ENCODE data around the gene MAP7.

Gene MAP7

DNA sequence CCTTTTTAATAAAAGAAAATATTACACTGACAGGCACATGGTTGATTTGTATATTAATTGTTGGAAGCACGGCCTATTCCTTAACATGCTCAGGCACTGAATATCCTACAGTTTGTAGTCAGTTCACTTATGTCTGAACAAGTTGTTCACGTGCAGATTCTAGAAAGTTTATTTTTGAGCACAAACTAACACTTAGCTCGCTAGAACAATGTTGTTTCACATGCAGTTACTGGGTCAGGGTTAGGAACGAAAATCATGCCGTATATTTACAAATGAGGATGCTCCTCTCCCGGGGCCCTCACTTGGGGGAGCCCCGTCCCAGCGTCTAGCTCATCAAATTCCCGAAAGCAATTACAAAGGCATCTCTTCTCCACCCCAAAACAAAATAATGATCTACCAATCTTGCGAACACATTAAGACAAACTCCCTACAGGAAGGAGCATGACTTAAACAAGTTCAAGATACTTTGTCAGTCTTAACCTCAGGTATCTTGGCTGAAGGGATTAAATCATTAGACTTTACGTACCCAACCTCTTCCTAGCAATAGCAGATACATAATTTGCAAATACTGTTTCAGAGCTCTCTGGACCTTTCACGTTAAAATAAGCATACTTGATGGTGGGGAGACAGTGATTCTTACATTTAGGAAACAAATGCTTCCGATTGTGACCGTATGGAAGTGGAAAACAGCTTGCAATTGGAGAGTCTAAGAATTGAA, 1.5 kb downstream of the MAP7 start:
- TF ChIP-seq POLR2A (IDR thresholded peaks at IDR 0.05; ENCODE audit: low read depth, low read length) (no peak), SPI1 (IDR thresholded peaks at IDR 0.05; ENCODE audit: low read depth, low read length) (no peak), POU2F2 (IDR thresholded peaks at IDR 0.05; ENCODE audit: low read depth, low read length) (no peak), POLR2AphosphoS5 (IDR thresholded peaks at IDR 0.05; ENCODE audit: low read depth, low read length) (no peak), TAF1 (IDR thresholded peaks at IDR 0.05; ENCODE audit: low read depth, low read length) (no peak), PAX5 (IDR thresholded peaks at IDR 0.05; ENCODE audit: insufficient read depth, low read length, severe bottlenecking) (no peak)
- DNase-seq (ENCODE audit: insufficient read length, low spot score) (no peak), FAIRE-seq (no peak)

DNA sequence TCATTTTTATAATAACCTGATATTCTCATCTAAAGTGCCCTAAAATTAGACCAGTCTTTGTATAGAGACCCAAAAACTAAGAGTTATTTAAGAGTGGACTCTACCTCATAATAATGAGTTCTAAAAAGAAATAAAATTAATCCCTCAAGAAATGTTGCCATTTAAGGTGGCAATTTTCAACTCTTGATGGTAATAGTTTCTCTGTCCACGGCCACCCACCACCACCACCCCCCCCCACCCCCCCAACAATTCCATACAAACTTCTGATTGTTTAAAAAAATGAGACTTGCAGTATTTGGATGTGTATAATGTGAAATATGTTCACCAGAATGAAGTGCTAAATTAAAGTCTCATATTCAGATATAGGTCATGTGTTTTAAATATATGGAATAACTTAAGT, 2.4 kb downstream of the MAP7 start:
- no peak for TF ChIP-seq SPI1 (IDR thresholded peaks at IDR 0.05; ENCODE audit: low read depth, low read length)
- FAIRE-seq: no peak
- no peak for DNase-seq (ENCODE audit: insufficient read length, low spot score)

DNA sequence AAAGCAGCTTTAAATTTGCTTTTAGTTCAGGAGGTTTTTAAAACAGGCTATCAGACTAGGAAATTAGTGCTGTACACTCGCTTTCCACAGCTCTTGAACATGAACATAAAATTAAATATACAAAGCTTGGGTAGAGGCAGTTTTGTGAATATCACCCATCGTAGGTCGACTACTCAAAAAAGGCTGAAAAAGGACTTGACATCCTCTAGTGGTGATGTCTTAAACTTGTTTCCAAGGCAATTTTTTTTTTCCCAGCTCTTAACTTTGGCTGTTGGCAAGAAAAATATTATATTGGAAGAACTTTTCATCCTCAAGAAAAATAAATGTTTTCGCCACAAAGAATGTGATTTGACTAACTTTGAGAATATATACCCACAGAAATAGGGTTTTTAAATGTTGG, 2.9 kb downstream of the MAP7 start:
- DNase-seq (ENCODE audit: insufficient read length, low spot score): no peak
- no peak for FAIRE-seq
- no peak for TF ChIP-seq POLR2A (IDR thresholded peaks at IDR 0.05; ENCODE audit: low read depth, low read length)
- no peak for TF ChIP-seq SPI1 (IDR thresholded peaks at IDR 0.05; ENCODE audit: low read depth, low read length)
- TF ChIP-seq PAX5 (IDR thresholded peaks at IDR 0.05; ENCODE audit: insufficient read depth, low read length, severe bottlenecking): no peak
- TF ChIP-seq POU2F2 (IDR thresholded peaks at IDR 0.05; ENCODE audit: low read depth, low read length): no peak
- no peak for TF ChIP-seq POLR2AphosphoS5 (IDR thresholded peaks at IDR 0.05; ENCODE audit: low read depth, low read length)
- TF ChIP-seq TAF1 (IDR thresholded peaks at IDR 0.05; ENCODE audit: low read depth, low read length): no peak

DNA sequence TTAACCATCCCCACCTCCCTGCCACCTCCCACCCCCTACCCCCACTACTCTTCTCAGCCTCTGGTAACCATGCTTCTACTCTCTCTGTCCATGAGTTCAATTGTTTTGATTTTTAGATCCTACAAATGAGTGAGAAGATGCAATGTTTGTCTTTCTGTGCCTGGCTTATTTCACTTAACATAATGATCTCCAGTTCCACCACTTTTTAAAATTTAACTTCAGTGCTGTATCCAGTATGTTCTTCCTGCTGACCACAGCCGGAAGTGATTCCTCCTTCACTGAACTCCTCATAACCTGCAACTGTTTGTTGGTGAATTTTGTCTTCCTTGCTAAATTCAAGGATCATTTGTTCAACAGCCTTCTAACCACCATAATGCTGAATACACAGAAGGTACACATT, 3.9 kb downstream of the MAP7 start:
- FAIRE-seq: no peak
- no peak for DNase-seq (ENCODE audit: insufficient read length, low spot score)
- TF ChIP-seq TAF1 (IDR thresholded peaks at IDR 0.05; ENCODE audit: low read depth, low read length) (no peak), POLR2A (IDR thresholded peaks at IDR 0.05; ENCODE audit: low read depth, low read length) (no peak), PAX5 (IDR thresholded peaks at IDR 0.05; ENCODE audit: insufficient read depth, low read length, severe bottlenecking) (no peak), POU2F2 (IDR thresholded peaks at IDR 0.05; ENCODE audit: low read depth, low read length) (no peak)

DNA sequence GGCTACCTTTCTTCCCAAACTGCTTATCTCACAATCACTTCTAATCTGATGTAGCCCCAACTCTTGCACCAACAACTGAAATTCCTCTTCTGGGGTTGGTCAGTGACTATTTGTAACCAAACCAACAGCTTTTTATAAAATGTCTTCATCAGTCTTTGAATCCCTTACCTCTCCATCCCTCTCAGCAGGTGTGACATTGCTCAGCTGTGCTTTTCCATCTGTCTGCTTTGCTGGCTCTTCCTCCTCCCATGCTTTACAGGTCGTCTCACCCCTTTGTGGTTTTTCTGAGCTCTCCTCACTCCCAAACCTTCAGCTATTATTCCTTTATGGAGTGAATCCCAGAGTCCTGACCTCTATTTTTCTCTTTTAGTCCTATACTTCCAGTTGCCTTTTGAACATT, 5.9 kb downstream of the MAP7 start:
- FAIRE-seq: no peak
- TF ChIP-seq SPI1 (IDR thresholded peaks at IDR 0.05; ENCODE audit: low read depth, low read length): no peak
- TF ChIP-seq TAF1 (IDR thresholded peaks at IDR 0.05; ENCODE audit: low read depth, low read length): no peak
- TF ChIP-seq PAX5 (IDR thresholded peaks at IDR 0.05; ENCODE audit: insufficient read depth, low read length, severe bottlenecking): no peak
- no peak for TF ChIP-seq POU2F2 (IDR thresholded peaks at IDR 0.05; ENCODE audit: low read depth, low read length)
- no peak for TF ChIP-seq POLR2A (IDR thresholded peaks at IDR 0.05; ENCODE audit: low read depth, low read length)
- no peak for TF ChIP-seq POLR2AphosphoS5 (IDR thresholded peaks at IDR 0.05; ENCODE audit: low read depth, low read length)

DNA sequence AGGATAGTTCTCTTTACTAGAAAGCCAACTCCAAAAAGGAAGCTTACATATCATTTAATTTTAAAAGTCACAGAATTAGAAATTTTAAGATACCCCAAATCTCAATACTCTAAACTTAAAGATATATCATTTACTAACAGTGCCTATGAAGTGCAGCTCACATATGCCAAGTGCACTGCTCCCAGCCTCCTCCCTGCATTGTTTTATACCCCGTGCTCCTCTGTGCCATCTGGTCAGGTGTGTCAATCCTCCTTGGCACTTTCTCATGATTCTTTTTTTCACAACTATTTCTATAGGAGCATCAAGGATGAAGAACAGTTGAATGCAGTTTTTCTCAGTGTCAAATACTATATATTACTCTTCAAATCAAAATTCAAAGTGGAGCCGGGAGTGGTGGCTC, 8.8 kb downstream of the MAP7 start:
- TF ChIP-seq POLR2A (IDR thresholded peaks at IDR 0.05; ENCODE audit: low read depth, low read length): no peak
- no peak for TF ChIP-seq PAX5 (IDR thresholded peaks at IDR 0.05; ENCODE audit: insufficient read depth, low read length, severe bottlenecking)
- no peak for FAIRE-seq
- DNase-seq (ENCODE audit: insufficient read length, low spot score): no peak

More for the DNA sequence above, 5.9 kb downstream of the MAP7 start:
- DNase-seq (ENCODE audit: insufficient read length, low spot score): no peak

DNA sequence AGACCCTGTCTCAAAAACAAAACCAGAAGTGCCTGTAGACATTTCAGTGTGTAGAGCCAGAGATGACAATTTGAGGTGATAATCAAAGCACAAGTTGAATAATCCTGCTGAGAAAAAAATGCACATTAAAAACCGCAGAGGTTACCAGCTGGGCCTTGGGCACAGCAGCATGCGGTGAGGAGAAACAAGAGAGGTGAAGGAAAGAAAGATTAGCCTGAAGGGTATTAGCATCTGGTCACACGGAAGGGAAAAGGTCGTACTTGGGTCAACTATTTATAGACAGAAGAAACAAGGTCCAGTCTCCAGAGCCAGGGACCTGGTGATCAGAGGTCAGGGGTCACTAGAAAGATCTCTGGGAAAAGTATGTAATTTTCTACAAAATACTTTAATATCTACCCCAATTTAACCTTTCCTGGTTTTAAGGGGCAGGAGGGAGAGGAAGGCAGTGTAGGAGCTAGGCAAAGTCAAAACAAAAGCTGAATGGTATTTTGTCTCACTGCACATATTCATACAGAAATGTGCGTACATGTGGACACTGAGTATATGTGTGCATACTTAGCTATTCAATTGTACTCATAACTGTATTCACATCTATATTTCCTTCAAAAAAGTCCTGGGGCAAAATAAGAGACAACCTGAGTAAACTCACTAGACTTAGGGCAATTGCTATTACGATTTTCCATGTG, 10.1 kb downstream of the MAP7 start:
- DNase-seq (ENCODE audit: insufficient read length, low spot score) (no peak), FAIRE-seq (no peak)
- TF ChIP-seq SPI1 (IDR thresholded peaks at IDR 0.05; ENCODE audit: low read depth, low read length) (no peak), POLR2AphosphoS5 (IDR thresholded peaks at IDR 0.05; ENCODE audit: low read depth, low read length) (no peak), PAX5 (IDR thresholded peaks at IDR 0.05; ENCODE audit: insufficient read depth, low read length, severe bottlenecking) (no peak), POU2F2 (IDR thresholded peaks at IDR 0.05; ENCODE audit: low read depth, low read length) (no peak), POLR2A (IDR thresholded peaks at IDR 0.05; ENCODE audit: low read depth, low read length) (no peak), TAF1 (IDR thresholded peaks at IDR 0.05; ENCODE audit: low read depth, low read length) (no peak)

DNA sequence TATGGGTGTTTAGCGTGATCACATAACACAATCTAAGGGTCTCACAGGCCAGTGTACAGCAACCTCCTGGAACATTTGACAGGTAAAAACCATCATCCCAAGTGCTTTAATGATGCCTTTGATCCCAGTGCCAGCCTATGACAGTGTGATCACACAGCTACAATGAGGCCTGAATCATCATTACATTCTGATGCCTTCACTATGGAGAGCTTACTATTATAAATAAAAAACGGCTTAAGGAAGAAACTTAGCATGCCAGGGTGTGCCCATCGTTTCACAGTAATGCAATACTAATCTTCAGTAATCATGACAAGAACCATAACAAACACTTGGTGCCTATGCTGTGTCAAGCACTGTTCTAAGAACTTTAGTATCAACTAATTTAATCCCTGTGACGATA, 11.4 kb downstream of the MAP7 start:
- DNase-seq (ENCODE audit: insufficient read length, low spot score) (no peak), FAIRE-seq (no peak)
- TF ChIP-seq POLR2A (IDR thresholded peaks at IDR 0.05; ENCODE audit: low read depth, low read length): no peak
- TF ChIP-seq PAX5 (IDR thresholded peaks at IDR 0.05; ENCODE audit: insufficient read depth, low read length, severe bottlenecking): no peak
- no peak for TF ChIP-seq TAF1 (IDR thresholded peaks at IDR 0.05; ENCODE audit: low read depth, low read length)
- TF ChIP-seq POLR2AphosphoS5 (IDR thresholded peaks at IDR 0.05; ENCODE audit: low read depth, low read length): no peak
- no peak for TF ChIP-seq POU2F2 (IDR thresholded peaks at IDR 0.05; ENCODE audit: low read depth, low read length)
- no peak for TF ChIP-seq SPI1 (IDR thresholded peaks at IDR 0.05; ENCODE audit: low read depth, low read length)

DNA sequence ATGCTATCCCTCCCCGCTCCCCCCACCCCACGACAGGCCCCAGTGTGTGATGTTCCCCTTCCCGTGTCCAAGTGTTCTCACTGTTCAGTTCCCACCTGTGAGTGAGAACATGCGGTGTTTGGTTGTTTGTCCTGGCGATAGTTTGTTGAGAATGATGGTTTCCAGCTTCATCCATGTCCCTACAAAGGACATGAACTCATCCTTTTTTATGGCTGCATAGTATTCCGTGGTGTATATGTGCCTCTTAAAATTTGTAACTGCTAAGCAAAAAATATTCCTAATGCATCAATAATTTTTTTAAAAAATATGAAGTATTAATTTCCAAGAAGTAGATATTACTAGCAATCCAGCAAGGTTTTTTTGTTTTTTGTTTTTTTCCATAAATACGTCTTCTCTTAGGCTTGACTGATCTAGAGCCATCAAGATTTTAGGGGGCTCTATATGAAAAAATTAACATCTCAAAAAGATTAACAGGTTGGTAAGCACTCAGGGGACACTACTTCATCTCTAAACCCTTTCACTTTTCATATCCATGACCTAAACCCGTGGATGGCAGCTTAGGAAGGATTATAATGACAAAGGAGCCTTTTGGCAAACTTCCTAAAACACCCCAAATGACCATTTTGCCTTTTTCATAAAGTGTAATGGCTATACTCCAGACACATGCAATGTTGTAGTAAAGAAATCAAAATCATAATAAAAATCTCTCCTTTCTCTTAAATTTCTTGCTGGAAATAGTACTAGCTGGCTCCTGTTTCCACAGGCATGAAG, 14.2 kb downstream of the MAP7 start:
- no peak for TF ChIP-seq TAF1 (IDR thresholded peaks at IDR 0.05; ENCODE audit: low read depth, low read length)
- no peak for TF ChIP-seq POLR2A (IDR thresholded peaks at IDR 0.05; ENCODE audit: low read depth, low read length)
- TF ChIP-seq SPI1 (IDR thresholded peaks at IDR 0.05; ENCODE audit: low read depth, low read length): no peak
- TF ChIP-seq POLR2AphosphoS5 (IDR thresholded peaks at IDR 0.05; ENCODE audit: low read depth, low read length): no peak
- no peak for TF ChIP-seq POU2F2 (IDR thresholded peaks at IDR 0.05; ENCODE audit: low read depth, low read length)
- no peak for TF ChIP-seq PAX5 (IDR thresholded peaks at IDR 0.05; ENCODE audit: insufficient read depth, low read length, severe bottlenecking)
- DNase-seq (ENCODE audit: insufficient read length, low spot score) (no peak), FAIRE-seq (no peak)

Data from GM12891 (cell line).